Stimulated activated CD8-positive, alpha-beta memory T cell treated with anti-CD3 and anti-CD28 coated beads, Interleukin-12 subunit alpha, Interleukin-12 subunit beta, amount 100 ng/mL, for 1 hour (primary cell): ENCODE data around the gene ABHD12.

Source experiments
- DNase-seq: peaks from one replicate; pipeline ENCODE4 v3.0.0-alpha.2; 2020; ENCODE audit warnings: low read depth

Gene ABHD12

GRCh38 chr20:25289886-25290597 lies 100.6 kb downstream of the ABHD12 start:
- DNase-seq, result no peak

- DNase-seq, result no peak
Observed at GRCh38 chr20:25288291-25289181, 102.1 kb downstream of the ABHD12 start.

- DNase-seq, result no peak
Observed at GRCh38 chr20:25287631-25288290, 102.9 kb downstream of the ABHD12 start.

GRCh38 chr20:25286917-25287316 lies 103.7 kb downstream of the ABHD12 start:
- no peak for DNase-seq

GRCh38 chr20:25285856-25286798 lies 104.5 kb downstream of the ABHD12 start:
- DNase-seq, result no peak

GRCh38 chr20:25285091-25285647 lies 105.5 kb downstream of the ABHD12 start:
- no peak for DNase-seq

- DNase-seq, result no peak
Observed at GRCh38 chr20:25284131-25284601, 106.5 kb downstream of the ABHD12 start.

- DNase-seq, result no peak
Observed at GRCh38 chr20:25283221-25283951, 107.2 kb downstream of the ABHD12 start.

- no peak for DNase-seq
Observed at GRCh38 chr20:25282796-25283195, 107.8 kb downstream of the ABHD12 start.

GRCh38 chr20:25282034-25282781 lies 108.4 kb downstream of the ABHD12 start:
- no peak for DNase-seq

GRCh38 chr20:25281541-25281991 lies 109.1 kb downstream of the ABHD12 start:
- no peak for DNase-seq

GRCh38 chr20:25280574-25281535 lies 109.8 kb downstream of the ABHD12 start:
- DNase-seq, result no peak

GRCh38 chr20:25280051-25280573 lies 110.5 kb downstream of the ABHD12 start:
- no peak for DNase-seq

GRCh38 chr20:25279403-25279802 lies 111.2 kb downstream of the ABHD12 start:
- no peak for DNase-seq

- DNase-seq, result no peak
Observed at GRCh38 chr20:25278636-25279361, 111.8 kb downstream of the ABHD12 start.

- DNase-seq, result no peak
Observed at GRCh38 chr20:25277941-25278521, 112.6 kb downstream of the ABHD12 start.
